HEK293 (cell line): ENCODE data around the gene INA.
A peak's percentile ranks its signal among the peaks of the same experiment; 100 is the strongest.

Source experiments
- BCL11A ChIP-seq: fragments of 450-650 bp; formaldehyde crosslinking; IDR thresholded peaks from 2 replicates; pipeline ENCODE4 v1.5.1; 2016; ENCODE audit warnings: low read depth, missing biosample characterization, missing genetic modification characterization
- BCL11B ChIP-seq: fragments of 450-650 bp; formaldehyde crosslinking; IDR thresholded peaks from 2 replicates; pipeline ENCODE4 v1.5.1; 2016; ENCODE audit warnings: low read depth, missing biosample characterization, missing genetic modification characterization
- GLI2 ChIP-seq: fragments of 450-650 bp; formaldehyde crosslinking; IDR thresholded peaks from 2 replicates; pipeline ENCODE4; 2017; ENCODE audit warnings: missing biosample characterization, missing genetic modification characterization, low read depth, borderline replicate concordance
- IKZF3 ChIP-seq: fragments of 450-650 bp; IDR thresholded peaks from 2 replicates; pipeline ENCODE4 v1.5.0; 2018; ENCODE audit warnings: missing biosample characterization, mild to moderate bottlenecking, missing genetic modification characterization, moderate library complexity
- REPIN1 ChIP-seq: fragments of 450-650 bp; formaldehyde crosslinking; IDR thresholded peaks from 2 replicates; pipeline ENCODE4 v1.5.1; 2017; ENCODE audit warnings: missing biosample characterization, missing genetic modification characterization, low read depth
- SALL2 ChIP-seq: fragments of 450-650 bp; formaldehyde crosslinking; IDR thresholded peaks from 2 replicates; pipeline ENCODE4 v1.5.0; 2017; ENCODE audit warnings: missing biosample characterization, mild to moderate bottlenecking, missing genetic modification characterization, borderline replicate concordance
- SCRT1 ChIP-seq: fragments of 450-650 bp; formaldehyde crosslinking; IDR thresholded peaks from 2 replicates; pipeline ENCODE4 v1.5.1; 2016; ENCODE audit warnings: missing biosample characterization, missing genetic modification characterization, borderline replicate concordance
- SETDB1 ChIP-seq: IDR thresholded peaks from one replicate; pipeline ENCODE4 v1.6.1; 2017; ENCODE audit warnings: mild to moderate bottlenecking, low read length, moderate library complexity, mixed read lengths; ENCODE audit not compliant: insufficient read length
- ZBTB1 ChIP-seq: fragments of 450-650 bp; formaldehyde crosslinking; IDR thresholded peaks from 2 replicates; pipeline ENCODE4 v1.5.1; 2016; ENCODE audit warnings: missing biosample characterization, missing genetic modification characterization
- ZBTB17 ChIP-seq: fragments of 450-650 bp; formaldehyde crosslinking; IDR thresholded peaks from 2 replicates; pipeline ENCODE4 v1.5.1; 2016; ENCODE audit warnings: missing biosample characterization, missing genetic modification characterization
- ZBTB8A ChIP-seq: fragments of 450-650 bp; formaldehyde crosslinking; IDR thresholded peaks from 2 replicates; pipeline ENCODE4 v1.5.1; 2016; ENCODE audit warnings: missing biosample characterization, missing genetic modification characterization
- ZFP41 ChIP-seq: fragments of 450-650 bp; formaldehyde crosslinking; IDR thresholded peaks from 2 replicates; pipeline ENCODE4 v1.5.1; 2016; ENCODE audit warnings: missing biosample characterization, missing genetic modification characterization, borderline replicate concordance
- ZFP69B ChIP-seq: fragments of 450-650 bp; formaldehyde crosslinking; IDR thresholded peaks from 2 replicates; pipeline ENCODE4 v1.5.1; 2016; ENCODE audit warnings: missing biosample characterization, missing genetic modification characterization
- ZIC2 ChIP-seq: fragments of 450-650 bp; formaldehyde crosslinking; IDR thresholded peaks from 2 replicates; pipeline ENCODE4 v1.5.1; 2016; ENCODE audit warnings: missing biosample characterization, missing genetic modification characterization
- ZNF157 ChIP-seq: fragments of 450-650 bp; formaldehyde crosslinking; IDR thresholded peaks from 2 replicates; pipeline ENCODE4 v1.5.1; 2016; ENCODE audit warnings: missing biosample characterization, missing genetic modification characterization
- ZNF169 ChIP-seq: fragments of 450-650 bp; formaldehyde crosslinking; IDR thresholded peaks from 2 replicates; pipeline ENCODE4 v1.5.1; 2016; ENCODE audit warnings: missing biosample characterization, missing genetic modification characterization
- ZNF174 ChIP-seq: fragments of 450-650 bp; formaldehyde crosslinking; IDR thresholded peaks from 2 replicates; pipeline ENCODE4 v1.5.0; 2017; ENCODE audit warnings: missing biosample characterization, mild to moderate bottlenecking, missing genetic modification characterization
- ZNF175 ChIP-seq: fragments of 450-650 bp; formaldehyde crosslinking; IDR thresholded peaks from 2 replicates; pipeline ENCODE4 v1.5.1; 2016; ENCODE audit warnings: missing biosample characterization, missing genetic modification characterization
- ZNF184 ChIP-seq: fragments of 450-650 bp; IDR thresholded peaks from 2 replicates; pipeline ENCODE4 v1.5.1; 2018; ENCODE audit warnings: missing biosample characterization, mild to moderate bottlenecking, missing genetic modification characterization
- ZNF350 ChIP-seq: fragments of 450-650 bp; formaldehyde crosslinking; IDR thresholded peaks from 2 replicates; pipeline ENCODE4 v1.5.0; 2017; ENCODE audit warnings: missing biosample characterization, mild to moderate bottlenecking, missing genetic modification characterization
- ZNF423 ChIP-seq: fragments of 450-650 bp; formaldehyde crosslinking; IDR thresholded peaks from 2 replicates; pipeline ENCODE4 v1.5.1; 2016; ENCODE audit warnings: missing biosample characterization, missing genetic modification characterization
- ZNF530 ChIP-seq: fragments of 450-650 bp; formaldehyde crosslinking; IDR thresholded peaks from 2 replicates; pipeline ENCODE4 v1.5.1; 2016; ENCODE audit warnings: low read depth, missing biosample characterization, missing genetic modification characterization
- ZNF544 ChIP-seq: fragments of 450-650 bp; formaldehyde crosslinking; IDR thresholded peaks from 2 replicates; pipeline ENCODE4 v1.5.0; 2017; ENCODE audit warnings: missing biosample characterization, missing genetic modification characterization
- ZNF555 ChIP-seq: fragments of 450-650 bp; formaldehyde crosslinking; conservative IDR thresholded peaks from 2 replicates; pipeline ENCODE4 v1.5.1; 2017; ENCODE audit warnings: missing biosample characterization, mild to moderate bottlenecking, missing genetic modification characterization, inconsistent platforms
- ZNF600 ChIP-seq: fragments of 450-650 bp; formaldehyde crosslinking; IDR thresholded peaks from 2 replicates; pipeline ENCODE4 v1.5.1; 2016; ENCODE audit warnings: missing biosample characterization, missing genetic modification characterization
- ZNF610 ChIP-seq: fragments of 450-650 bp; formaldehyde crosslinking; IDR thresholded peaks from 2 replicates; pipeline ENCODE4 v1.5.1; 2016; ENCODE audit warnings: missing biosample characterization, missing genetic modification characterization, borderline replicate concordance
- ZNF654 ChIP-seq: fragments of 450-650 bp; formaldehyde crosslinking; IDR thresholded peaks from 2 replicates; pipeline ENCODE4 v1.5.1; 2016; ENCODE audit warnings: low read depth, missing biosample characterization, missing genetic modification characterization
- ZNF664 ChIP-seq: fragments of 450-650 bp; formaldehyde crosslinking; IDR thresholded peaks from 2 replicates; pipeline ENCODE4 v1.5.1; 2016; ENCODE audit warnings: missing biosample characterization, missing genetic modification characterization
- ZNF670 ChIP-seq: fragments of 450-650 bp; formaldehyde crosslinking; IDR thresholded peaks from 2 replicates; pipeline ENCODE4 v1.5.1; 2016; ENCODE audit warnings: missing biosample characterization, missing genetic modification characterization, low read depth
- ZNF701 ChIP-seq: fragments of 450-650 bp; formaldehyde crosslinking; IDR thresholded peaks from 2 replicates; pipeline ENCODE4 v1.5.1; 2016; ENCODE audit warnings: missing biosample characterization, missing genetic modification characterization
- ZNF747 ChIP-seq: fragments of 450-650 bp; formaldehyde crosslinking; IDR thresholded peaks from 2 replicates; pipeline ENCODE4 v1.5.1; 2016; ENCODE audit warnings: missing biosample characterization, missing genetic modification characterization
- ZNF785 ChIP-seq: fragments of 450-650 bp; formaldehyde crosslinking; IDR thresholded peaks from 2 replicates; pipeline ENCODE4 v1.5.1; 2016; ENCODE audit warnings: missing biosample characterization, missing genetic modification characterization
- ZSCAN30 ChIP-seq: fragments of 450-650 bp; IDR thresholded peaks from 2 replicates; pipeline ENCODE4 v1.5.1; 2018; ENCODE audit warnings: missing biosample characterization, mild to moderate bottlenecking, missing genetic modification characterization, moderate library complexity
- ZXDB ChIP-seq: fragments of 450-650 bp; formaldehyde crosslinking; IDR thresholded peaks from 2 replicates; pipeline ENCODE4 v1.5.1; 2016; ENCODE audit warnings: missing biosample characterization, missing genetic modification characterization
- TF ChIP-seq, protein P1 (sequence below): fragments of 450-650 bp; formaldehyde crosslinking; IDR thresholded peaks from 2 replicates; pipeline ENCODE4 v1.5.1; 2016; ENCODE audit warnings: missing biosample characterization, missing genetic modification characterization
- TF ChIP-seq, protein P2 (sequence below): fragments of 450-650 bp; formaldehyde crosslinking; IDR thresholded peaks from 2 replicates; pipeline ENCODE4 v1.5.1; 2016; ENCODE audit warnings: missing biosample characterization, missing genetic modification characterization, low read depth
- TF ChIP-seq, protein P3 (sequence below): fragments of 450-650 bp; formaldehyde crosslinking; IDR thresholded peaks from 2 replicates; pipeline ENCODE4 v1.5.1; 2016; ENCODE audit warnings: missing biosample characterization, missing genetic modification characterization
- TF ChIP-seq, protein P4 (sequence below): IDR thresholded peaks from 2 replicates; pipeline ENCODE4 v1.6.1; 2011; ENCODE audit warnings: mild to moderate bottlenecking, low read depth, low read length, borderline replicate concordance

INA gene

DNA sequence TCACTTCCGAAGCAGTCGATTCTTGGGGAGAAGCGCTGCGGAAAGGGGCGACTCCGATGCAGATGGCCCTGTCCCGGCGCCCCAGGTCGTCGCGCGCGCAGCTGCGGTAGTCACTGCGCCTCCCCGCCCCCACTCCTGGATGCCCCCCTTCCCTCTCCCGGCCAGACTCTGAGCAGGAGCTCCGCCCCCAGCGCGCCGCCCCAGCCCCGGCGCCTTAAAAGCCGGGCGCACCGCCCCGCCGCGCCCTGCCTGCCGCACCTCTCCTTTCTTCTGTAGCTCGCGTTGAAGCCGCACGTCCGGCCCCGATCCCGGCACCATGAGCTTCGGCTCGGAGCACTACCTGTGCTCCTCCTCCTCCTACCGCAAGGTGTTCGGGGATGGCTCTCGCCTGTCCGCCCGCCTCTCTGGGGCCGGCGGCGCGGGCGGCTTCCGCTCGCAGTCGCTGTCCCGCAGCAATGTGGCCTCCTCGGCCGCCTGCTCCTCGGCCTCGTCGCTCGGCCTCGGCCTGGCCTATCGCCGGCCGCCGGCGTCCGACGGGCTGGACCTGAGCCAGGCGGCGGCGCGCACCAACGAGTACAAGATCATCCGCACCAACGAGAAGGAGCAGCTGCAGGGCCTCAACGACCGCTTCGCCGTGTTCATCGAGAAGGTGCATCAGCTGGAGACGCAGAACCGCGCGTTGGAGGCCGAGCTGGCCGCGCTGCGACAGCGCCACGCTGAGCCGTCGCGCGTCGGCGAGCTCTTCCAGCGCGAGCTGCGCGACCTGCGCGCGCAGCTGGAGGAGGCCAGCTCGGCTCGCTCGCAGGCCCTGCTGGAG is at the start of gene INA (continued):
- TF ChIP-seq, protein P1, sequence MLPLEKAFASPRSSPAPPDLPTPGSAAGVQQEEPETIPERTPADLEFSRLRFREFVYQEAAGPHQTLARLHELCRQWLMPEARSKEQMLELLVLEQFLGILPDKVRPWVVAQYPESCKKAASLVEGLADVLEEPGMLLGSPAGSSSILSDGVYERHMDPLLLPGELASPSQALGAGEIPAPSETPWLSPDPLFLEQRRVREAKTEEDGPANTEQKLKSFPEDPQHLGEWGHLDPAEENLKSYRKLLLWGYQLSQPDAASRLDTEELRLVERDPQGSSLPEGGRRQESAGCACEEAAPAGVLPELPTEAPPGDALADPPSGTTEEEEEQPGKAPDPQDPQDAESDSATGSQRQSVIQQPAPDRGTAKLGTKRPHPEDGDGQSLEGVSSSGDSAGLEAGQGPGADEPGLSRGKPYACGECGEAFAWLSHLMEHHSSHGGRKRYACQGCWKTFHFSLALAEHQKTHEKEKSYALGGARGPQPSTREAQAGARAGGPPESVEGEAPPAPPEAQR (tag by site-specific recombination) = no peak
- TF ChIP-seq, protein P2, sequence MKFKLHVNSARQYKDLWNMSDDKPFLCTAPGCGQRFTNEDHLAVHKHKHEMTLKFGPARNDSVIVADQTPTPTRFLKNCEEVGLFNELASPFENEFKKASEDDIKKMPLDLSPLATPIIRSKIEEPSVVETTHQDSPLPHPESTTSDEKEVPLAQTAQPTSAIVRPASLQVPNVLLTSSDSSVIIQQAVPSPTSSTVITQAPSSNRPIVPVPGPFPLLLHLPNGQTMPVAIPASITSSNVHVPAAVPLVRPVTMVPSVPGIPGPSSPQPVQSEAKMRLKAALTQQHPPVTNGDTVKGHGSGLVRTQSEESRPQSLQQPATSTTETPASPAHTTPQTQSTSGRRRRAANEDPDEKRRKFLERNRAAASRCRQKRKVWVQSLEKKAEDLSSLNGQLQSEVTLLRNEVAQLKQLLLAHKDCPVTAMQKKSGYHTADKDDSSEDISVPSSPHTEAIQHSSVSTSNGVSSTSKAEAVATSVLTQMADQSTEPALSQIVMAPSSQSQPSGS (tag by site-specific recombination) = no peak
- TF ChIP-seq IKZF3 (tag by site-specific recombination) (no peak), ZFP41 (tag by site-specific recombination) (no peak), SETDB1 (no peak), REPIN1 (tag by site-specific recombination) (no peak), SALL2 (tag by site-specific recombination) (no peak), GLI2 (tag by site-specific recombination) (0 out of 2 replicates have a peak, but pooled peaks have one; percentile 6), ZBTB1 (no peak), ZNF600 (tag by site-specific recombination) (peak; percentile 83; the same call in 1 of the 2 replicates), ZNF174 (tag by site-specific recombination) (no peak), BCL11A (tag by site-specific recombination) (no peak), ZBTB8A (tag by site-specific recombination) (peak; percentile 95), ZNF350 (no peak), ZNF169 (tag by site-specific recombination) (no peak), ZNF184 (no peak), ZNF664 (tag by site-specific recombination) (no peak), SCRT1 (tag by site-specific recombination) (no peak), ZNF157 (tag by site-specific recombination) (no peak), ZNF670 (tag by site-specific recombination) (no peak), ZNF785 (tag by site-specific recombination) (no peak), ZXDB (no peak), ZNF701 (no peak), ZNF555 (tag by site-specific recombination) (no peak), ZBTB17 (tag by site-specific recombination) (peak; percentile 80), ZNF423 (tag by site-specific recombination) (no peak), ZIC2 (tag by site-specific recombination) (0 out of 2 replicates have a peak, but pooled peaks have one; percentile 9), ZNF544 (tag by site-specific recombination) (no peak), ZNF747 (no peak), ZSCAN30 (tag by site-specific recombination) (no peak; the same call in 1 of the 2 replicates), ZNF530 (tag by site-specific recombination) (no peak), ZFP69B (tag by site-specific recombination) (no peak), ZNF610 (tag by site-specific recombination) (no peak), BCL11B (tag by site-specific recombination) (no peak), ZNF654 (tag by site-specific recombination) (no peak), ZNF175 (tag by site-specific recombination) (no peak)
- TF ChIP-seq, protein P3, sequence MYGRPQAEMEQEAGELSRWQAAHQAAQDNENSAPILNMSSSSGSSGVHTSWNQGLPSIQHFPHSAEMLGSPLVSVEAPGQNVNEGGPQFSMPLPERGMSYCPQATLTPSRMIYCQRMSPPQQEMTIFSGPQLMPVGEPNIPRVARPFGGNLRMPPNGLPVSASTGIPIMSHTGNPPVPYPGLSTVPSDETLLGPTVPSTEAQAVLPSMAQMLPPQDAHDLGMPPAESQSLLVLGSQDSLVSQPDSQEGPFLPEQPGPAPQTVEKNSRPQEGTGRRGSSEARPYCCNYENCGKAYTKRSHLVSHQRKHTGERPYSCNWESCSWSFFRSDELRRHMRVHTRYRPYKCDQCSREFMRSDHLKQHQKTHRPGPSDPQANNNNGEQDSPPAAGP (tag by site-specific recombination) = no peak
- TF ChIP-seq, protein P4, sequence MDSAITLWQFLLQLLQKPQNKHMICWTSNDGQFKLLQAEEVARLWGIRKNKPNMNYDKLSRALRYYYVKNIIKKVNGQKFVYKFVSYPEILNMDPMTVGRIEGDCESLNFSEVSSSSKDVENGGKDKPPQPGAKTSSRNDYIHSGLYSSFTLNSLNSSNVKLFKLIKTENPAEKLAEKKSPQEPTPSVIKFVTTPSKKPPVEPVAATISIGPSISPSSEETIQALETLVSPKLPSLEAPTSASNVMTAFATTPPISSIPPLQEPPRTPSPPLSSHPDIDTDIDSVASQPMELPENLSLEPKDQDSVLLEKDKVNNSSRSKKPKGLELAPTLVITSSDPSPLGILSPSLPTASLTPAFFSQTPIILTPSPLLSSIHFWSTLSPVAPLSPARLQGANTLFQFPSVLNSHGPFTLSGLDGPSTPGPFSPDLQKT = no peak
